GM13977 (cell line): ENCODE measurements around the gene TTC13.
A peak's percentile ranks its signal among the peaks of the same experiment; 100 is the strongest.

Source experiments
- DNase-seq: peaks from one replicate; pipeline ENCODE4 v3.0.0; 2012; ENCODE audit warnings: low spot score
- CTCF ChIP-seq: IDR thresholded peaks from 2 replicates; pipeline ENCODE4 v1.5.1; 2012; ENCODE audit warnings: mild to moderate bottlenecking, control low read depth; ENCODE audit not compliant: insufficient read depth; ENCODE audit errors: extremely low read depth, missing control alignments
- in situ Hi-C: fragments of 300-500 bp; cut with MboI; formaldehyde crosslinking; loops from one replicate; pipeline ENCODE4 v1.12.0; 2022; ENCODE audit warnings: low sequenced_read_pairs, low pct_unique_long_range_greater_than_20kb, mixed read lengths, inconsistent platforms; ENCODE audit not compliant: unreplicated experiment

TTC13 gene

GRCh38 chr1:230867903-230868735 is 110.5 kb downstream of the TTC13 start, which contains the start of gene C1orf198:
TSS of gene C1orf198 (minus strand) at chr1:230868521. CDS start at chr1:230868512, 9 bp downstream.
- TF ChIP-seq CTCF: no peak
- in situ Hi-C loops: no loop called here
- peak; percentile 92 for DNase-seq

GRCh38 chr1:230867101-230867902 is 111.4 kb downstream of the TTC13 start:
- in situ Hi-C loops: no loop called here
- TF ChIP-seq CTCF: no peak
- no peak for DNase-seq

DNA sequence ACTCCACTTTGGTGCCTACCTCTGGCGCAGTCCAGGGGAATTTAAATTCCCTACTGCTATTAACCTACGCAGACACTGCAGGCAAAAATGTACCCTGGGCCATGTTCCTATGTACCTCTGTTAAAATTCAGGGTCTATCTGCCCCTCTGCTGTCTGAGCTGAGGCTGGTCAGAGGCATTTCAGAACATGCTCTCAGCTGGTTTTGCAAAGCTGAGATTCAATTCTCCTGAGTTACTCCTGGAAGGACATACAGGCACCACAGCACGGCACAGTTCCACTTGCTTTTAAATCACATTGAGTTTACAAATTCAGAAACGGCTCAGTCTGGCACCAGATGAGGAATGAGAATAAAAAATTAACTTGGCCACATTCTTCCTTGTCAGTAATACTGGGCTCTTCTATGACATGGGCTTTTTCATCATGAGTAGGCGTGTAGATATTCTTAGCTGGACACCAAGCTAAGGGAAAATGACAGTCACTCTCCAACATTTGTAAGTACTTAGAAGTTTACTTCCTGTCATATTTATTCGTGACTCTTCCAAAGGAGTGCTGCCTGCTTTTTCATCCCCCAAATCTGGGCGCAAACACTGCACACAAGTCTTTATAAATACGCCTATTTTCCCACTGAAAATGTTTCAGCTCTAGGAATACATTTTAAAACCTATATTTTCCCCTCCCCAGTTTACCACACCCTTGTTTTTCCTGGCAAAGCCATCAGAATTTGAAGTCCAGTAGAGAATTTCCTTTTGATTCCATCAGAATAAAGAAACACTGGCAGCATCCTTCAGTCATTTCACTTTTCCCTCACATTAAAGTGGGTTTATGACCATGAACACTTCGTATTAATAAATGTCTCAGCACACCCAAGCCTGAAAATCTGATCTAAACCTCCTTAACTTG is 112.2 kb downstream of the TTC13 start:
- TF ChIP-seq CTCF: no peak
- in situ Hi-C loops: no loop called here
- DNase-seq: no peak

DNA sequence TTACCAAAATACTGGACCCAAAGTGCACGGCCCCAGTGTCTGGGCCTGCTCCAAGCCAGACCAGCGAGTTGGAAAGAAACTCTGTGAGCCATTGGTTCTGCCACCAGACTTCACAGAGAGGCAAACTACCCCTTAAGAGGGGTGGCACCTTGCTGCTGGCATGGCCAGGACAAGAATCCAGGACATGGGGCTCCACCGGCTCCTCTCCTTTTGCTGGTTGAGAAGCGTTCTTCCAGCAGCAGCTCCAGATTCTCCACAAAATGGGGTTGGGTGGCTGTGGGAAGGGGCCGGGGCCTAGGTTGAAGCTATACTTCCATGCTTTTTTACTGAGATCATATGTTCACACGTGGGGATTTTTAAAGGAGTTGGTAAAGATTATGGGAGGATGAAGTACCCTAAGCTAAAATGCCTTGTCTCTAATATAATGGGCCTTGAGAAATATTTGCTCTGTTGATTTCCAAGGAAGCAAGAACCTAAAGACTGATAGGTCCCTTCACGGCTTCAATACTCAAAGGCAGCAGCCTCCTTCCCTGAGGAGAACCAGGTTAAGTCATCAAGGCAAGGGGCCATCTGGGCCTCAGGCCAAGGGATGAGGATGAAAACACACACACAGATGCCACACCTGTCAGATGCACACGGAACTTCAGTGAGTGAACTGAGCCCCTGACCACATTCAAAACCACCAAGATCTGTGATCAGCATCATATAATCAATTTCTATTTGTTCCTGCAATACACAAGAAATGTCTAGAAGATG is 113.4 kb downstream of the TTC13 start:
- in situ Hi-C loops: no loop called here
- no peak for TF ChIP-seq CTCF
- no peak for DNase-seq

DNA sequence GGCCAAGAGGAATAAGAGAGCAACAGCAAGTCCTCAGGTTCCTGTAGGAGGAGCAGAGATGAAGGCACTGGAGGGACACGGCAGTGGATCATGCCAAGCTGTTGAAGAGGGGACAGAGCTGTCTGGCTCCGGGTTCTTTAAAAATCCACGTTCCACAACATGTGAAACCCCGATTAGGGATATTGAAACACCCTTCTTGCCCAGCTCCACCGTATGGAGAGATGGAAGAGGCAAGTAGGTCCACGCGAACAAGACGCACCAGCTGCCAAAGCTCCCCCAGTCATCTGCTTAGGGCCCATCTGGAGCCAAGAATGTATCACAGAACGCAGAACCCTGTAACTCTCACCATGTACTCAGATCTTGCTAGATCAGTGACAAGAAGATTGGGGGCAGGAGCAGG is 114.2 kb downstream of the TTC13 start:
- DNase-seq: no peak
- in situ Hi-C loops: no loop called here
- TF ChIP-seq CTCF: no peak
